ENCODE results near the gene FHIT.

FHIT gene

GRCh38 chr3:59772416-59773408 lies 1478.5 kb downstream of the FHIT start:
- peak; percentile 47 to 54 for DNase-seq

GRCh38 chr3:59771768-59772181 lies 1479.5 kb downstream of the FHIT start:
- DNase-seq = no peak

GRCh38 chr3:59769127-59769750 lies 1482.0 kb downstream of the FHIT start:
- DNase-seq = no peak

- no peak for DNase-seq
Measured at GRCh38 chr3:59766200-59766872, 1484.9 kb downstream of the FHIT start.

GRCh38 chr3:59764171-59764570 lies 1487.1 kb downstream of the FHIT start:
- DNase-seq = no peak

GRCh38 chr3:59762941-59763340 lies 1488.3 kb downstream of the FHIT start:
- no peak for DNase-seq

- no peak for DNase-seq
Measured at GRCh38 chr3:59759298-59760031, 1491.8 kb downstream of the FHIT start.

- no peak for DNase-seq
Measured at GRCh38 chr3:59758672-59759071, 1492.6 kb downstream of the FHIT start.

- no peak for DNase-seq
Measured at GRCh38 chr3:59756934-59757333, 1494.3 kb downstream of the FHIT start.

GRCh38 chr3:59754456-59755129 lies 1496.7 kb downstream of the FHIT start:
- DNase-seq = no peak

- DNase-seq = no peak
Measured at GRCh38 chr3:59753808-59754450, 1497.3 kb downstream of the FHIT start.

- no peak for DNase-seq
Measured at GRCh38 chr3:59752925-59753324, 1498.3 kb downstream of the FHIT start.

GRCh38 chr3:59751606-59752005 lies 1499.6 kb downstream of the FHIT start:
- no peak for DNase-seq

- DNase-seq = no peak
Measured at GRCh38 chr3:59750391-59750790, 1500.9 kb downstream of the FHIT start.

- DNase-seq = no peak
Measured at GRCh38 chr3:59749291-59749690, 1502.0 kb downstream of the FHIT start.

GRCh38 chr3:59746585-59746984 lies 1504.7 kb downstream of the FHIT start:
- DNase-seq = no peak

GRCh38 chr3:59737241-59737640 lies 1514.0 kb downstream of the FHIT start:
- DNase-seq = no peak

GRCh38 chr3:59734061-59734460 lies 1517.2 kb downstream of the FHIT start:
- no peak for DNase-seq

- no peak for DNase-seq
Measured at GRCh38 chr3:59733041-59733809, 1518.0 kb downstream of the FHIT start.

GRCh38 chr3:59731943-59732342 lies 1519.3 kb downstream of the FHIT start:
- no peak for DNase-seq

- DNase-seq = no peak
Measured at GRCh38 chr3:59730591-59730990, 1520.7 kb downstream of the FHIT start.

Measured in CD4-positive, alpha-beta T cell treated with Interleukin-1 beta for 1 hour (primary cell).